HepG2 (cell line): Measurements from ENCODE around the gene CALY. TPM values are rescaled to one million over a fixed set of nuclear protein-coding genes. Genes with fewer than 3 reads are reported as not detected.

Experiments used
- ERF ChIP-seq: IDR thresholded peaks from 2 replicates; pipeline ENCODE4 v1.6.1; 2018; ENCODE audit warnings: missing biosample characterization, missing genetic modification reagents
- HNF1B ChIP-seq: sonication (generic); formaldehyde crosslinking; IDR thresholded peaks from 2 replicates; pipeline ENCODE4 v1.5.1; 2020; ENCODE audit warnings: mild to moderate bottlenecking, moderate library complexity, missing genetic modification reagents
- NCOR1 ChIP-seq: fragments of 200-600 bp; sonication (generic); IDR thresholded peaks from 2 replicates; pipeline ENCODE4 v1.7.0; 2017; ENCODE audit warnings: antibody characterized with exemption, low read length, borderline replicate concordance
- NFIB ChIP-seq: sonication (generic); formaldehyde crosslinking; IDR thresholded peaks from 2 replicates; pipeline ENCODE4 v1.9.0; 2021; ENCODE audit warnings: missing genetic modification reagents, mild to moderate bottlenecking, borderline replicate concordance
- NPAS2 ChIP-seq: sonication (generic); formaldehyde crosslinking; IDR thresholded peaks from 2 replicates; pipeline ENCODE4 v1.8.0; 2022; ENCODE audit warnings: mild to moderate bottlenecking, missing genetic modification reagents, borderline replicate concordance
- PBX2 ChIP-seq: IDR thresholded peaks from 2 replicates; pipeline ENCODE4 v1.6.1; 2016; ENCODE audit warnings: control low read depth
- PITX1 ChIP-seq: sonication (generic); formaldehyde crosslinking; IDR thresholded peaks from 2 replicates; pipeline ENCODE4 v1.5.1; 2020; ENCODE audit warnings: mild to moderate bottlenecking, missing genetic modification reagents
- RBFOX2 ChIP-seq: fragments of 200-400 bp; formaldehyde crosslinking; IDR thresholded peaks from 2 replicates; pipeline ENCODE4 v1.6.1; 2017; ENCODE audit warnings: low read depth, mild to moderate bottlenecking, low read length
- SMC3 ChIP-seq: IDR thresholded peaks from 2 replicates; pipeline ENCODE4 v1.6.1; 2011; ENCODE audit warnings: low read length, improper control_type of control experiment
- SNAPC4 ChIP-seq: sonication (generic); formaldehyde crosslinking; IDR thresholded peaks from 2 replicates; pipeline ENCODE4 v1.4.0; 2020; ENCODE audit warnings: mild to moderate bottlenecking, missing genetic modification reagents
- SOX13 ChIP-seq, 3 experiments: fragments of 450-650 bp in 1 of 3; sonication (generic) in 1 of 3; formaldehyde crosslinking in 1 of 3; IDR thresholded peaks in 2 of 3; conservative IDR thresholded peaks in 1 of 3; 2 replicates each; pipeline versions ENCODE4 v1.5.0 to v1.6.1; 2016 to 2020; ENCODE audit warnings: antibody characterized with exemption in 1 of 3, mild to moderate bottlenecking in 1 of 3, missing compliant biosample characterization in 1 of 3, missing genetic modification reagents in 1 of 3, moderate library complexity in 1 of 3
- ZBTB44 ChIP-seq: sonication (generic); formaldehyde crosslinking; IDR thresholded peaks from 2 replicates; pipeline ENCODE4 v1.4.0; 2020; ENCODE audit warnings: missing genetic modification reagents
- ZNF83 ChIP-seq: sonication (generic); formaldehyde crosslinking; IDR thresholded peaks from 2 replicates; pipeline ENCODE4 v1.4.0; 2020; ENCODE audit warnings: missing genetic modification reagents, mild to moderate bottlenecking, borderline replicate concordance
- ZSCAN29 ChIP-seq: sonication (generic); formaldehyde crosslinking; conservative IDR thresholded peaks from 2 replicates; pipeline ENCODE4 v1.4.0; 2020; ENCODE audit warnings: mild to moderate bottlenecking, missing genetic modification reagents
- polyA plus RNA-seq, 8 experiments: library from polyadenylated mRNA; depleted of rRNA in 3 of 8; stranded (reverse) in 7 of 8; unstranded in 1 of 8; fragments of >200 nt; fragmentation: Illumina TruSeq in 4 of 8; extraction: Trizol in 4 of 8; gene quantifications; 2 replicates each; pipeline versions ENCODE4 v1.2.1 to v1.2.3, GENCODE V29; 2011 to 2016; ENCODE audit warnings: low read depth in 4 of 8, missing spikeins in 1 of 8, mixed read lengths in 1 of 8; ENCODE audit not compliant: insufficient read depth in 1 of 8
- total RNA-seq, 5 experiments: library from RNA; depleted of rRNA; stranded (reverse); fragments of >200 nt; fragmentation: Illumina TruSeq; extraction: Trizol; gene quantifications; 2 replicates each; pipeline ENCODE4 v1.2.3, GENCODE V29; 2016; ENCODE audit warnings: low read depth in 1 of 5

Gene CALY
- total and polyA plus RNA-seq, 2 of the 13 experiments (the other 11 are each of a cell fraction or from before 2014, with no cell fraction given): 0.08 TPM; not detected in 1

GRCh38 chr10:133347710-133348517, 11.2 kb upstream of the CALY start (continued):
- TF ChIP-seq HNF1B: 0 out of 2 replicates have a peak, but pooled peaks have one; percentile 42
- TF ChIP-seq SMC3: no peak
- TF ChIP-seq NPAS2 (CRISPR knock-in tag): no peak
- no peak for TF ChIP-seq NFIB (CRISPR knock-in tag)
- TF ChIP-seq ERF (CRISPR knock-in tag): peak; percentile 28
- TF ChIP-seq ZBTB44: no peak
- no peak for TF ChIP-seq ZNF83
- no peak for TF ChIP-seq ZSCAN29 (CRISPR knock-in tag)
- no peak for TF ChIP-seq PITX1 (CRISPR knock-in tag)
- TF ChIP-seq SNAPC4 (CRISPR knock-in tag): no peak
- peak; percentile 28; the same call in 1 of the 2 replicates for TF ChIP-seq NCOR1
- TF ChIP-seq RBFOX2: peak; percentile 56
- no peak for TF ChIP-seq PBX2 (CRISPR knock-in tag)
- no peak for TF ChIP-seq SOX13 (IDR thresholded peaks at IDR 0.05)
- TF ChIP-seq SOX13 (CRISPR knock-in tag; conservative IDR thresholded peaks at IDR 0.05 in 1 of 2, IDR thresholded peaks at IDR 0.05 in 1 of 2): peak in 1 of 2 experiments; percentile 17; a peak in 1 of 4 replicates
